Body of pancreas (tissue), 4 donors: Measurements from ENCODE around the gene EGR1.

Experiments
- CTCF ChIP-seq, 7 experiments: fragments of 450-650 bp in 4 of 7; fragments of 200-600 bp in 3 of 7; sonication (generic) in 3 of 7; IDR thresholded peaks; one replicate each; pipeline ENCODE4 v1.5.1; 2016 to 2019; ENCODE audit warnings: antibody characterized with exemption in 7 of 7
- POLR2A ChIP-seq, 3 donors: fragments of 450-650 bp; IDR thresholded peaks; one replicate each; pipeline ENCODE4 v1.6.1; 2016; ENCODE audit warnings: antibody characterized with exemption in 3 of 3, mild to moderate bottlenecking in 2 of 3

- TF ChIP-seq CTCF (IDR thresholded peaks at IDR 0.05) (no peak), POLR2A (IDR thresholded peaks at IDR 0.05) (no peak)
These were observed 25.5 kb downstream of the EGR1 start for GRCh38 chr5:138490648-138491283.
